GM12891 (cell line): ENCODE measurements around the gene HIGD1B.

Experiments
- POLR2A ChIP-seq: IDR thresholded peaks from 2 replicates; pipeline ENCODE4 v1.6.1; 2011; ENCODE audit warnings: low read depth, low read length, control low read depth
- POLR2AphosphoS5 ChIP-seq: IDR thresholded peaks from 2 replicates; pipeline ENCODE4 v1.6.1; 2011; ENCODE audit warnings: low read depth, low read length, control low read depth
- POU2F2 ChIP-seq: IDR thresholded peaks from 2 replicates; pipeline ENCODE4 v1.6.1; 2011; ENCODE audit warnings: low read depth, mild to moderate bottlenecking, control low read depth, low read length, moderate library complexity

GRCh38 chr17:44863061-44863918, 15.6 kb downstream of the HIGD1B start:
- TF ChIP-seq POLR2A (no peak), POLR2AphosphoS5 (no peak), POU2F2 (no peak)
